ENCODE data around the gene SLC25A23. TPM values are rescaled to one million over a fixed set of nuclear protein-coding genes. Genes with fewer than 3 reads are reported as not detected.

SLC25A23 gene
- total RNA-seq, 1 donor from 2014 or later: 76.2 TPM

DNA sequence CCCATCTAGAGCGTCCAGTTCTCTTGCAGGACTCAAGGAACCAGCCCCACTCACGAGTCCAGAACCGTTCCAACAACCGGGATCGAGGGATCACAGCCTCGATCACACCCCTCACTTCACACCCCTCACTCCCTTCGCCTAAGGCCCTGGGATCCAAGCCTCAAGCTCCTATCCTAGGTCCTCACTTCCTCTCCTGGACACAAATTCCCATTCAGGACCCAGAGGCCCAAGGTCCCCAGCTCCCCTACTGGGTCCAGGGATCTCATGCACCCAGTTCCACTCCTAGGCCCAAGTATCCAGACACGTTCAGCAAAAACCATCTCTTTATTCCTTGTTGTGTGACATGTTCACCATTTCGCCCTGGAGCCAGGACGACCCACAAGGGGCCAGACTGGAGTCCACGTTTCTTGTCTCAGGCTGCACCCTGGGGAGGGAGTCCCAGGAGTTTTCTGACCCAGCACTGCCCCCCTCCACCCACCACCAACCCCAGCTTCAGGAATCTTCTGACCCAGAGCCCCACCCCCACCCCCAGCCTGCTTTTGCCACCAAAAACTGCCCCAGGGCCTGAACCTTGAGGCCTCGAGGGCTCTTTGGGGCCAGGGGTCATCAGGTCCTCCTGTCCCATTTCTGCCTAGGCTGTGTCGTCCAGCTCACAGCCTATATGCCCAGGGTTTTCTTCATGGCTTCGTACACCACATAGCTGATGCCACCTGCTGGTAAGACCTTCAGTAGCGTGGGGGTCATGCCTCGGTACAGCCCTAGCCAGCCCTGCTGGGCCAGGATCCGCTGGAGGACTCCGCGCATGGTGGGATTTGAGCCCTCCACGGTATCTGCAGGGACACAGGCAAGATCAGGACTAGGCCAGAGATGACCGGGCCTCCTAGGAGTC is 33.6 kb downstream of the SLC25A23 start:
- Mint-ChIP-seq H3K4me1 (ENCODE audit: low read depth) (peaks cover 11% of the 10 kb centered on the region), H3K9me3 (ENCODE audit: low read depth) (no peaks in the 10 kb centered on the region), H3K36me3 (ENCODE audit: insufficient read depth) (peaks cover 6% of the 10 kb centered on the region), H3K4me3 (ENCODE audit: low read depth) (peak overlapping the region; percentile 70), H3K27me3 (peaks cover 12% of the 10 kb centered on the region), H3K27ac (peak overlapping the region; percentile 90)
- DNase-seq (ENCODE audit: low spot score, unreplicated experiment): no peak
- no peak for TF ChIP-seq CTCF (IDR thresholded peaks at IDR 0.05; ENCODE audit: unreplicated experiment)

GRCh38 chr19:6424939-6425731 is 34.5 kb downstream of the SLC25A23 start:
- peaks cover 11% of the 10 kb centered on the region for H3K4me1 Mint-ChIP-seq (ENCODE audit: low read depth)
- H3K27ac Mint-ChIP-seq: peak overlapping the region; percentile 90
- no peaks in the 10 kb centered on the region for H3K9me3 Mint-ChIP-seq (ENCODE audit: low read depth)

DNA sequence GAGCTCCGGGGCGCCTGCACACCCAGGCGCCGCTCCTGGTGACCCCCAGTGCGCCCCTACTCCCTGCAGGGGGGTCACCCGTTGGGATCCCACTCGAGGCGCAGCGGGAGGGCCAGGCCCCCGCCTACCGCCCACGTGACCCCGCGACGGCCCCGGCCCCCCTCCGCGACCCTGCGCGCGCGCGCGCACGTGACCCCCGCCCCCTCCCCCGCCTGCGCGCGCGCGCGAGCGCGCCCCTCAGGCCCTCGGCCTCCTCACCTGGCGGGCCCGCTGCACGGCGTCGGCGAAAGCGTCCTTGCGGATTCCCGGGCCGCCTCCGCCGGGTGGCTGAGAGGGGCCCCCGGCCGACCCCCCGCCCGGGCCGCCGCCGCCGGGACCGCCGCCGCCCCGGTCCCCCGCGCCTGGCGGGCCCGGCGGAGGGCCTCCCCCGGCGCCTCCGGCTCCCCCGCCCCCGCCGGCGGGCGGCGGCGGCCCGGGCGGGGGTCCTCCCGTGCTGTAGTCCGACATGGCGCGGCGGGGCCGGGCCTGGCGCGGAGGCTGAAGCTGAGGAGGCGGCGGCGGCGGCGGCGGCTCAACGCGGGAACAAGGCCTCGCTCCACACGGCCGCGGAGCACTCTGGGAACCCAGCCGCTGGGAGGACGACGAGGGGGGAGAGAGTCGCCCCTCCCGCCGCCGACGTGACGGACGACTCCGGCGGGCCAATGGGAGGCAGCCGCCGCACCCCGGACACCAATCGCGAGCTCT is 35.2 kb downstream of the SLC25A23 start, which contains the start of gene KHSRP:
TSS of gene KHSRP (minus strand) at position 617 of the 744 bp plus-strand sequence. CDS start at position 507, 110 bp downstream.
- no peak for TF ChIP-seq CTCF (IDR thresholded peaks at IDR 0.05; ENCODE audit: unreplicated experiment)
- DNase-seq (ENCODE audit: low spot score, unreplicated experiment): no peak
- H3K27ac Mint-ChIP-seq: peak within 1 kb of the TSS; percentile 90
- H3K36me3 Mint-ChIP-seq (ENCODE audit: insufficient read depth): peaks cover 7% of the 10 kb centered on the region
- no peaks in the 10 kb centered on the region for H3K27me3 Mint-ChIP-seq
- H3K4me1 Mint-ChIP-seq (ENCODE audit: low read depth): peaks cover 11% of the 10 kb centered on the region
- peak within 1 kb of the TSS; percentile 88 for H3K4me3 Mint-ChIP-seq (ENCODE audit: low read depth)
- H3K9me3 Mint-ChIP-seq (ENCODE audit: low read depth): no peaks in the 10 kb centered on the region

More at GRCh38 chr19:6424939-6425731, 34.5 kb downstream of the SLC25A23 start:
- peak overlapping the region; percentile 70 for H3K4me3 Mint-ChIP-seq (ENCODE audit: low read depth)
- peak; percentile 98 for DNase-seq (ENCODE audit: low spot score, unreplicated experiment)
- peaks cover 6% of the 10 kb centered on the region for H3K36me3 Mint-ChIP-seq (ENCODE audit: insufficient read depth)
- TF ChIP-seq CTCF (IDR thresholded peaks at IDR 0.05; ENCODE audit: unreplicated experiment): no peak
- H3K27me3 Mint-ChIP-seq: peaks cover 7% of the 10 kb centered on the region

GRCh38 chr19:6423499-6424194 is 35.9 kb downstream of the SLC25A23 start:
- TF ChIP-seq CTCF (IDR thresholded peaks at IDR 0.05; ENCODE audit: unreplicated experiment): no peak
- peak overlapping the region; percentile 90 for H3K27ac Mint-ChIP-seq
- no peaks in the 10 kb centered on the region for H3K9me3 Mint-ChIP-seq (ENCODE audit: low read depth)
- peak overlapping the region; percentile 88 for H3K4me3 Mint-ChIP-seq (ENCODE audit: low read depth)
- H3K4me1 Mint-ChIP-seq (ENCODE audit: low read depth): peaks cover 11% of the 10 kb centered on the region
- no peaks in the 10 kb centered on the region for H3K27me3 Mint-ChIP-seq
- peaks cover 7% of the 10 kb centered on the region for H3K36me3 Mint-ChIP-seq (ENCODE audit: insufficient read depth)
- no peak for DNase-seq (ENCODE audit: low spot score, unreplicated experiment)

Measured in progenitor cell of endocrine pancreas (in vitro differentiated cells).